Thymus (tissue), 11 donors: ENCODE results near the gene DOK3. TPM values are rescaled to one million over a fixed set of nuclear protein-coding genes. Genes with fewer than 3 reads are reported as not detected.
"Not testable (repeated sequence)": the region's sequence is repeated elsewhere in the genome, so short reads cannot be mapped to it uniquely, and the experiment has no call there.

Experiments used
- DNase-seq, 9 donors: peaks; one replicate each; pipeline ENCODE4 v3.0.0-alpha.2; 2013; ENCODE audit warnings: low spot score in 9 of 9, low read depth in 6 of 9, missing footprints in 1 of 9
- H3K27ac ChIP-seq, 2 donors: one replicate each; pipeline ENCODE4 v1.5.1; 2013; ENCODE audit warnings: control low read depth in 1 of 2, low read depth in 1 of 2, low read length in 1 of 2, mild to moderate bottlenecking in 1 of 2, moderate library complexity in 1 of 2
- H3K27me3 ChIP-seq, 2 donors: one replicate each; pipeline ENCODE4 v1.5.1; 2013; ENCODE audit warnings: low read length in 1 of 2; ENCODE audit not compliant: control insufficient read depth in 2 of 2, insufficient read depth in 1 of 2
- H3K36me3 ChIP-seq, 2 donors: one replicate each; pipeline ENCODE4 v1.5.1; 2013; ENCODE audit warnings: low read length in 1 of 2, mild to moderate bottlenecking in 1 of 2, moderate library complexity in 1 of 2; ENCODE audit not compliant: control insufficient read depth in 2 of 2, insufficient read depth in 2 of 2
- H3K4me1 ChIP-seq, 2 donors: one replicate each; pipeline ENCODE4 v1.5.1; 2013; ENCODE audit warnings: low read length in 2 of 2; ENCODE audit not compliant: control insufficient read depth in 2 of 2, insufficient read depth in 2 of 2
- H3K4me3 ChIP-seq, 2 donors: one replicate each; pipeline ENCODE4 v1.5.1; 2013; ENCODE audit warnings: low read length in 2 of 2, control low read depth in 1 of 2, mild to moderate bottlenecking in 1 of 2
- H3K9me3 ChIP-seq, 2 donors: one replicate each; pipeline ENCODE4 v1.5.1; 2013; ENCODE audit warnings: low read length in 1 of 2, mild to moderate bottlenecking in 1 of 2; ENCODE audit not compliant: control insufficient read depth in 2 of 2, insufficient read depth in 1 of 2
- WGBS: extraction: QIAGEN DNeasy Blood & Tissue Kit; methylation state at CpG from one replicate; pipeline ENCODE4 v1.1.7; 2013; 5-methylcytosine and 5-hydroxymethylcytosine counted together
- polyA plus RNA-seq: library from polyadenylated mRNA; stranded (reverse); fragments of 200-250 nt; gene quantifications from one replicate; pipeline ENCODE4 v1.2.3, GENCODE V29; 2013
- total RNA-seq: library from RNA; stranded (reverse); fragments of 120-200 nt; gene quantifications from one replicate; pipeline ENCODE4 v1.2.4, GENCODE V29; 2013
- donor health status: healthy.

DOK3 gene
- total and polyA plus RNA-seq, 2 donors, result 3.3 to 13.4 TPM

DNA sequence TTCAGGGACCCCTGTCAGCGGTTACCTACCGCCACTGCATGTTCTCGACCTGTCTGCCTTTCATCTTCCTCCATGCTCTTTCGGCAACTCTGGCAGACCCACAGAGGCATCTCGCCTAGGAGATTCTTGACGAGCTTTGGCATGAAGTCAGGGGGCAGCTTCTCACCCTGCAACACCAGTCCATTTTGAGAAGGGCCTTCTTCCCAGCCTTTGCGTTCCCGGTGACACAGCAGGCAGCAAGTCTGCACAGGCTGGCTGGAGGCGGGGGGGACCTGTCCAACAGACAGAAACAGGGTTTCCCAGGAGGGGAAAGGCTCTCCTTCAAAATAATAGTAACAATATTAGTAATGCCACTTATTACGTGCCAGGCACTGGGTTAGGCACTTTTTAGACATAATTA lies 29.2 kb upstream of the DOK3 start:
- no peak for DNase-seq
- H3K27me3 ChIP-seq, result no peaks in the 10 kb centered on the region
- no peaks in the 10 kb centered on the region for H3K9me3 ChIP-seq
- H3K4me3 ChIP-seq, result no peak overlapping the region
- H3K36me3 ChIP-seq, result peaks cover 45 to 48% of the 10 kb centered on the region in 2 donors
- H3K27ac ChIP-seq, result no peak overlapping the region
- 96% methylated on average over 10 of the region's 10 CpGs for WGBS
- no peaks in the 10 kb centered on the region for H3K4me1 ChIP-seq

DNA sequence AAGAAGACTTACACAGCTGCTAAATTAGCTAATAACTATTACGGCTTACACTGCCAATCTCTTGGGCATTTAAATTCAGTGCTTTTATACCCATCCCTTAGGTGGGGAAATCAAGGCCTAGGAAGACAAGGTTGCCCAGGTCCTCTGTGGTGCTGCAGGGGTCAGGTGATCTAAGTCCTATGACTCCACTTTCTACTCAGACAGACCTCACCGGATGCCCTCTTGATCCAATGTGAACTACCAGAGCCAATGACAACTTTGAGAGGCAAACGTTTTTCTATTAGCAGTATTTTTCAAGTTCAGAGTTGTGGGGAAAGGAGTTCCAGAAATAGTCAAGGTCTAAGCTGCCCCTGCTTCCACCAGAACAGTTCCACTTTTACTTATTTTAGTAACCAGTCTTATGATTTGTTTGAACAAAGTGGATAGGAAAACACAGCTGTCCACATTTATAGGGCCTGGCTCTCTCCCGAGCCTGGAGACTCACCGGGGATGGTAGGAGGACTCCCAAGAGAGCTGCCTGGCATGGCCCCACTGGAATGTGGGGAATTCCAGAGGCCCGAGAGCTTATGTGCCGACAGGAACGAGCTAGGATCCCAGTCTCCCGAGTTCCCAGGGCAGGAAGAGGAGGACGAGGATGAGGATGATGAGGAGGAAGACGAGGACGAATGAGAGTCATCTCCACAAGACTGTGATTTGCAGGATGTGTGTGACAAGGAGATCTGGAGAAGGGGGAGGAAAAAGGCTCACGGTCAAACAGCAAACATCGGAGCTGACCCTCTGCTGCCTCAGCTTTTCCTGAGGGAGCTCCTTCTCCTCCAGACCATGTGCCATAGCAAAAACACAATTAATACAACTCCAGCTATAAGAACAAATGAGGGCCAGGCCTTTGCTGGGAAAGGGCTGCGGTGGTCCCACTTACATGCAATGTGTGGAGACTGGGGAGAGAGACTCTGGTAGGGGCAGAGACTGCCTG lies 28.0 kb upstream of the DOK3 start:
- Histone ChIP-seq H3K27me3 (no peaks in the 10 kb centered on the region), H3K27ac (peak overlapping the region; percentile 15 to 26), H3K4me3 (no peak overlapping the region), H3K9me3 (no peaks in the 10 kb centered on the region), H3K36me3 (peaks cover 55% of the 10 kb centered on the region in 2 donors), H3K4me1 (no peaks in the 10 kb centered on the region)
- WGBS, result 88% methylated on average over 15 of the region's 15 CpGs
- DNase-seq, result no peak

DNA sequence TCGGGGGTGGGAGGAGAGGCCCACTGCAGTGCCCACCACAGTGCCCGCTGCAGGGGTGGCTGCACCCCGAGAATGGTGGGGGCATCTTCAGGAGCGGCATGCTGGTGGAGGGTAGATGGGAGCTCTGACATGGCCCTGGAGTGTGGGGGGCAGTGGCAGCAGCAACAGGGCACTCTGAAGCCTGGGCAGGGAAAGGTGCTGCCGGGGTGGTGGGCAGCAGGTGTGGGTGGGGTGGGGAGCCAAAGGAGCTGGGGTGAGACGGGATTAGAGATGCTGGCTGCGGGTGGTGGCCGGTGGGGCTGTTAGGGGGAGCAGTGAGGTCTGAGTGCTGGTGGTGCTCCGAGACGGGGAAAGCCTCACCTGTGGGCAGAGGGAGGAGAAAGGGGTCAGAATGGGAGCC lies 26.8 kb upstream of the DOK3 start:
- WGBS, result 96% methylated on average over 10 of the region's 10 CpGs
- Histone ChIP-seq H3K4me3 (no peak overlapping the region), H3K36me3 (peaks cover 64 to 68% of the 10 kb centered on the region in 2 donors), H3K27me3 (no peaks in the 10 kb centered on the region), H3K4me1 (no peaks in the 10 kb centered on the region), H3K9me3 (no peaks in the 10 kb centered on the region), H3K27ac (no peak overlapping the region)
- no peak for DNase-seq

DNA sequence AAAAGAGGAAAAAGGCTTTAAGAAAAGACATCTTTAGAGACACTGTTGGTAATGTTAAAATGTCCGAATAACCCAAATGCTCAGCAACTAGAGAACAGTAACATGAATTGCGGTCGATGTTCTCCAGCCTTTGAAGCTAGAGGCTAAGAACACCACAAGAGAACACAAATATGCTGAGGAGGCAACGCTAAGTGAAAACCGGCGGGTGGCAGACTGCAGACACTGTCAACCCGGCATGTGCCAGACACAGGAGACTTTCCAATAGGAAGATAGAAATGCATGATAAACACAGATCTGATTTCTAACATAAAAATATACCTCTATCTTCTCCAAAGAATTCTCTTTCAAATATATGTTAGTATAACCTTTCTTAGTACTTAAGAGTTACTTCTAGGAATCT lies 25.5 kb upstream of the DOK3 start:
- 97% methylated on average over 7 of the region's 7 CpGs for WGBS
- no peak overlapping the region for H3K4me3 ChIP-seq
- DNase-seq, result no peak
- H3K36me3 ChIP-seq, result peaks cover 74 to 79% of the 10 kb centered on the region in 2 donors
- no peaks in the 10 kb centered on the region for H3K27me3 ChIP-seq
- no peak overlapping the region for H3K27ac ChIP-seq
- H3K4me1 ChIP-seq, result no peaks in the 10 kb centered on the region
- H3K9me3 ChIP-seq, result no peaks in the 10 kb centered on the region

DNA sequence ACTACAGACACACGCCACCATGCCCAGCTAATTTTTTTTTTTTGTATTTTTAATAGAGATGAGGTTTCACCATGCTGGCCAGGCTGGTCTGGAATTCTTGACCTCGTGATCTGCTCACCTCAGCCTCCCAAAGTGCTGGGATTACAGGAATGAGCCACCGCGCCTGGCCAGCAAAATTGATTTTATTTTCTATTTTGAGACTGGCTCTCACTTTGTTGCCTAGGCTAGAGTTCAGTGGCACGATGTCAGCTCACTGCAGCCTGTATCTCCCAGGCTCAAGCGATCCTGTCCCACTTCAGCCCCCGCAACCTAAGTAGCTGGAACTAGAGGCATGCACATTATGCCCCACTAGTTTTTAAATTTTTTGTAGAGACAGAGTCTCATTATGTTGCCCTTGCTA lies 24.8 kb upstream of the DOK3 start:
- H3K27ac ChIP-seq, H3K27me3 ChIP-seq, H3K9me3 ChIP-seq, H3K4me3 ChIP-seq, H3K4me1 ChIP-seq, DNase-seq: not testable (repeated sequence)
- 97% methylated on average over 7 of the region's 7 CpGs for WGBS
- H3K36me3 ChIP-seq, result peaks cover 81 to 84% of the 10 kb centered on the region in 2 donors

DNA sequence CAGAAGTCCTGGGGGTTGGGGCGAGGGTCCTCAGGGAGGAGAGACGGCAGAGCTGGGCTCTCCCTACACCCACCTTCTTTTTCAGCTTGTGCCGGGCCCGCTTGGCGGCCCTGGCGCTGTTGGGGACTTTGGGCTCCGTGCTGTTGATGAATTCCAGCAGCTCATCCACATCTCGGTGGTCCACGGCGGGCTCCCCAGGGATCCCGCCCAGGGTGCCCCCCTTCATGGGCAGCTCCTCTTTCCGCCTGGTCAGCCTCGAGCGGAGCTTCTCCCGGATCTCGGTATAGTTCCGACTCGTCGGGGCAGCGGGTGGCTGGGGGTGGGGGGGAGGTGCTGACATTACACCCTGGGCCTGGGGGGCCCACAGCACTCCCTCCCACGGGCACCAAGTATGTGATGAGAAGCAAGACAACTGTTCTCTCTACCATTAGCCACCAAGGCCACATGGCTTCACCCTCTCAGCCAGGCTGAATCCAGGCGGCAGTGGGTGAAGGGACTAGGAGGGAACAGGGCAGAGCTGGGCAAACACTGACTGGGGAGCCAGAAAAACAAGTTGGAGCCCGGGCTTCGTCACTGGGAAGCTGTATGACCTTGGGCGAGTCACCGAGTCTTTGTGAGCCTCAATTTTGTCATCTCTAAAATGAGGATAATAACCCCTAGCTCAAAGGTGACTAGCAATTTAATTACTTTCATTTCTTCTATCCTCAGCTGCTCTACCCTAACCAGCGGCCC lies 21.7 kb upstream of the DOK3 start:
- DNase-seq, result no peak
- H3K9me3 ChIP-seq, result no peaks in the 10 kb centered on the region
- no peak overlapping the region for H3K4me3 ChIP-seq
- H3K27ac ChIP-seq, result no peak overlapping the region
- no peaks in the 10 kb centered on the region for H3K27me3 ChIP-seq
- peaks cover 83 to 84% of the 10 kb centered on the region in 2 donors for H3K36me3 ChIP-seq
- H3K4me1 ChIP-seq, result no peaks in the 10 kb centered on the region
- WGBS, result 96% methylated on average over 27 of the region's 27 CpGs

DNA sequence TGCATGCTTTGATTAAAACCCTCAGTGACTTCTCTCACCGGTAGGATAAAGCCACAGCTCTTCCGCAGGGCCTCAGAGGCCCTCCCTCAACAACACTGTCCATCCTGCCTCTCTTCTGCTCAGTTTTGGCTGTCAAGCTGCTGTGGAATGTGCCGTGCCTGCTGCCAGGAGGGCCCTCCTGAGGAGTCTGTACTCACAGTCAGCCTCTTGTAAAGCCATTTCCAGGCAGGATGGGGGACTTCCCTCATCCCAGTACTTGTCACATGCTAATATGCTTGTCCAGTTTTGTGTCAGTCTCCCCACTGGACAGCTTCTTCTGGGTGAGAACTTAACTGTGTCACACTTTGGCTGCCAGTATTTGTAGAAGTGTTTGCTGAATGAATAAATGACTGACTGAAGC lies 21.0 kb upstream of the DOK3 start:
- Histone ChIP-seq H3K4me1 (no peaks in the 10 kb centered on the region), H3K36me3 (peaks cover 84 to 85% of the 10 kb centered on the region in 2 donors), H3K27me3 (no peaks in the 10 kb centered on the region), H3K9me3 (no peaks in the 10 kb centered on the region), H3K4me3 (no peak overlapping the region), H3K27ac (no peak overlapping the region)
- DNase-seq, result no peak
- WGBS, result 96% methylated on average over 3 of the region's 3 CpGs

DNA sequence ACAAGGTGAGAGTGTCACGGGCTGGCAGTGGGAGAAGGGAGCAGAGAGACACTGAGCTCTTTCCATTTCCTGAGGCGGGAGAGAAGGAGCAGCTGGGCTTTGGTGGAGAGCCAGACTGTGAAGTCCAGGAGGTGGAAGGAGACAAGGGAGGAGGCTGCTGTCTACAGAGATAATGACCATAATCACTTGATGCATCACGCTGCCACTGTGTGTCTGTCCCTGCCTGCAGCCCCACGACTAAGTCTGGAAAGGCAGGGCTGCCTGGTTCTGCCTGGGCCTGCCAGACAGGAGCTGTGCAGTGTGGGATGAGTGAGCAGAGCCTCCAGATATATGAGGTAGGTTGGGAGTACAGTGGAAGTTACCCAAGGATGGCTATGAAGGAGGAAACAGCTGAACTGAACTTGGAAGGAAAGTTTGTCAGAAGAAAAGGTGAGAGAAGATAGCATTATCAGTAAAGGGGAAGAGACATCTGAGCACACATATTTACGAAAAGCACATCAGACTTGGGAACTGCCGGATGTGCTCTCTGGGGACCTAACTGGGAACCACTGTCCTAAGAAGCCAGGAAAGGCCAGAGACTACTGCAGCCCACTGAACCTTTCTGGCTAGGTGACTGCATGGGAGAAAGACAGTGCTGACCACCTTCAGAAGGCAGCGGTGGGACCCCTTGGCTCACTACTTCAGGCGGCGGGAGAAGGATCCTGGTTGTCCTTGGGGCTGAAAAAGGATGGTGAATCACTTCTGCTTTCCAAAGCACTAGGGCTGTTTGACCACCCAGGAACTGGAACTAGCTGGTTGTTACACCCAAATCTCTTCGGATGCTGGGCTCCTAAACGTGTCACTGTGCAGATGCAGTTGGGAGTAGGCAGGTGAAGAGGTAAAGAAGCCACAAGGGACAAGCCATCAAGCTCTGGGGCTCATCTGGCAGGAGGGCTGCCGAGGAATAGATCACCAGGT lies 19.9 kb upstream of the DOK3 start:
- WGBS, result 95% methylated on average over 12 of the region's 12 CpGs
- DNase-seq, result no peak
- Histone ChIP-seq H3K36me3 (peaks cover 88 to 90% of the 10 kb centered on the region in 2 donors), H3K27ac (no peak overlapping the region), H3K27me3 (no peaks in the 10 kb centered on the region), H3K9me3 (no peaks in the 10 kb centered on the region), H3K4me3 (no peak overlapping the region), H3K4me1 (no peaks in the 10 kb centered on the region)
